Tibial nerve (tissue), 4 donors: Measurements from ENCODE around the gene INPP4B. TPM values are rescaled to one million over a fixed set of nuclear protein-coding genes. Genes with fewer than 3 reads are reported as not detected.

Experiments used
- DNase-seq, 2 donors: peaks; one replicate each; pipeline ENCODE4 v3.0.0-alpha.2; 2019; ENCODE audit warnings: low spot score in 2 of 2
- H3K27ac ChIP-seq, 4 donors: fragments of 200-600 bp; sonication (generic) in 3 of 4; one replicate each; pipeline ENCODE4 v1.5.1; 2017 to 2019; ENCODE audit warnings: mild to moderate bottlenecking in 1 of 4
- H3K27me3 ChIP-seq, 2 donors: fragments of 200-600 bp; sonication (generic) in 1 of 2; one replicate each; pipeline versions ENCODE4 v1.5.1 to v1.6.0; 2017 to 2019
- H3K36me3 ChIP-seq, 3 donors: fragments of 200-600 bp; sonication (generic); one replicate each; pipeline ENCODE4 v1.5.1; 2018 to 2019
- H3K4me1 ChIP-seq, 4 donors: fragments of 200-600 bp; sonication (generic) in 3 of 4; one replicate each; pipeline ENCODE4 v1.5.1; 2017 to 2019
- H3K4me3 ChIP-seq, 4 donors: fragments of 200-600 bp; sonication (generic) in 3 of 4; one replicate each; pipeline ENCODE4 v1.5.1; 2017 to 2019; ENCODE audit warnings: mild to moderate bottlenecking in 1 of 4, moderate library complexity in 1 of 4
- H3K9me3 ChIP-seq, 4 donors: fragments of 200-600 bp; sonication (generic) in 3 of 4; one replicate each; pipeline ENCODE4 v1.5.1; 2017 to 2019
- CTCF ChIP-seq, 5 experiments: fragments of 200-600 bp in 3 of 5; fragments of 450-650 bp in 2 of 5; sonication (generic) in 3 of 5; IDR thresholded peaks; one replicate each; pipeline ENCODE4 v1.5.1; 2016 to 2019; ENCODE audit warnings: antibody characterized with exemption in 5 of 5, mild to moderate bottlenecking in 3 of 5, moderate library complexity in 2 of 5
- WGBS, 2 donors: methylation state at CpG; one replicate each; pipeline ENCODE4 v1.1.5; 2018; 5-methylcytosine and 5-hydroxymethylcytosine counted together
- total RNA-seq, 4 donors: library from RNA; depleted of rRNA; stranded (reverse); fragments of >200 nt; gene quantifications; one replicate each; pipeline ENCODE4 v1.1.0, GENCODE V29; 2016

INPP4B gene
- total RNA-seq, 4 donors from 2014 or later, result 16.3 to 32.4 (median 24.8) TPM

DNA sequence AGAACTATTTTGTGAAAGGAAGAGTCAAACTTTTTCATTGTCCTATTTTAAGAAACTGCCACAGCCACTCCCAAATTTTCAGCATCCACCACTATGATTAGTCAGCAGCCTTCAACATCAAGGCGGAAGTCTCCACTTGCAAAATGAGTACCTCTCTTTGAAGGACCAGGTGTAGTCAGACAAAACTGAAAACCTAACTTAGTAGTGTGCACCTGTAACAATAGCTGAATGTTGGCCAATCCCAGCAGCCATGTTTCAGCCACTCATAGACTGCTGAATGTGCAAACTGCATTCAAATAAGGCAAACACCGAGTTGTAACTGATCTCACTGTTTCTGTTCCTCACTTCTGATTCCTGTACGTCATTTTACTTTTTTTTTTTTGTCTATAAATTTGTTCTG lies 868.7 kb downstream of the INPP4B start:
- TF ChIP-seq CTCF (IDR thresholded peaks at IDR 0.05), result no peak
- H3K27me3 ChIP-seq, result no peaks in the 10 kb centered on the region
- H3K4me3 ChIP-seq, result no peak overlapping the region
- no peaks in the 10 kb centered on the region for H3K4me1 ChIP-seq
- no peak overlapping the region for H3K27ac ChIP-seq
- no peaks in the 10 kb centered on the region for H3K36me3 ChIP-seq
- no peak for DNase-seq
- no peaks in the 10 kb centered on the region for H3K9me3 ChIP-seq
- WGBS, 2 donors, result 68 to 70% methylated on average over 3 of the region's 3 CpGs
